SW480 (cell line): ENCODE results near the gene NIPAL1.
A peak's percentile ranks its signal among the peaks of the same experiment; 100 is the strongest.
"Not testable (repeated sequence)": the region's sequence is repeated elsewhere in the genome, so short reads cannot be mapped to it uniquely, and the experiment has no call there.

Experiments
- DNase-seq: peaks from one replicate; pipeline ENCODE4 v3.0.0-alpha.2; 2016; ENCODE audit warnings: low spot score

The NIPAL1 gene

DNA sequence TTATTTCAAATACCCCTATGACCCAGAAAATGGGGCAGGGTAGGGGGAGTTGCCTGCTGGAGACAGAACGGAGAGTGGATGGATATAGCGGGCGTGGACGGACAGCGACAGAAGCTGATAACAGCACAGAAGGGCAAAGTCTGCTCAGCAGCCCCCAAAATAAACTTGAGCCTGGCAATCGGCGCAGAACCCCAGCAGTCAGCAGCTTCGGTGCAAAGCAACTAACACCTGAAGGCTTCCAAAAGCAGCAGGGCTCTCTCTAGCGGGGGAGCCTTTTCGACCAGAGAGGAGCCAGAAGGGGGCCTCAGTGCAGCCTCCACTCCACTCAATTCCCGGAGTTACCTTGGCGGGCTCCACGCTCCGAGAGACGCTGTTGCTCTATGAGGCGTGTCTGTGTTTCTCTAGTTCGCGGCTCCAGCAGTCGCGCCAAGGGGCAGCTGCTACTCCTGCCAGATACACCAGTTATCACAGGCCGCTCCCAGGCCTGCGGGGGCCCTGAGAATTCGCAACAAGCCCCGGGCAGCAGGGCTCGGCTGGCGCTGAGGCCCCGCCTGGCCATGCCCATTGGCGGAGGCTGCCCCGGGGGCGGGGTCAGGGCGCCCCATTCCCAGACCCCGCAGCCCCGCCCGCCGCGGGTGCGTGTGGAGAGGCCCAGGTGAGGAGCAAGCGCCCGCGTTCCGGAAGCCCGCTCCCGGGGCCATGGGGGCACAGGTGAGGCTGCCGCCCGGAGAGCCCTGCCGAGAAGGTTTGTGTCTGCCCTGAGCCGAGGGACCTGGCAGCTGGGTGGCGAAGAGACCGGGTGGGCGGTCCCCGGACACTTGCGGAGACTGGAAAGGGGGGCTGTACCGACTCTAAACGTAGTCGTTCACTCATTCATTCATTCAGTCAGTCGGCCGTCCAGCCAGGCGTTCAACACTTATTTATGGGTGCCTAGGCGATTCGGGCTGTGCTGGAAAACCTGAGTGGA is at the start of gene NIPAL1, which contains the start of gene CNGA1:
Gene NIPAL1, plus strand, starts transcription at position 632 of the 967 bp plus-strand sequence. Its CDS starts 68 bp downstream, at position 700.
Gene CNGA1, minus strand, starts transcription at position 541 of the 967 bp plus-strand sequence. CDS start 63,992 bp downstream, outside the sequence.
- DNase-seq: peak; percentile 75

- DNase-seq: no peak
Observed at GRCh38 chr4:47968847-47969246, 47.7 kb upstream of the NIPAL1 start.

DNA sequence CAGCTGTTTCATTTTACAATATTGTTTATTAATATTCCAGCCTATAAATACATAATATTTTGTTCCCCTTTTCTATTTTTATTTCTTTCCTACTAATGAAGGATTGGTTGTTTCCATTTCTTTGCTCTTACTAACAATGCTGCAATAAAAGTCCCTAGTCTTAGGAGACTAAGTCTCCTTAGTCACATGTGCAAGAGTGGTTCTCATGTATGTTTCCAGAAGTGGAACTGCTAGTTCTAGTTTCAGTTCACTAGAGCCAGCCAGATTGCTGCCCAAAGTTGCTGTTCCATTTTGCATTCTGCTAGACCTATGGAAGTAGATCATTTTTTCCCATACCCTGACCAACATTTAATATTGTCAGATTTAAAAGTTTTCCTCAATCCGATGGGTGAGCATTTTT is 44.4 kb upstream of the NIPAL1 start:
- no peak for DNase-seq

- no peak for DNase-seq
Observed at GRCh38 chr4:47972721-47973120, 43.9 kb upstream of the NIPAL1 start.

DNA sequence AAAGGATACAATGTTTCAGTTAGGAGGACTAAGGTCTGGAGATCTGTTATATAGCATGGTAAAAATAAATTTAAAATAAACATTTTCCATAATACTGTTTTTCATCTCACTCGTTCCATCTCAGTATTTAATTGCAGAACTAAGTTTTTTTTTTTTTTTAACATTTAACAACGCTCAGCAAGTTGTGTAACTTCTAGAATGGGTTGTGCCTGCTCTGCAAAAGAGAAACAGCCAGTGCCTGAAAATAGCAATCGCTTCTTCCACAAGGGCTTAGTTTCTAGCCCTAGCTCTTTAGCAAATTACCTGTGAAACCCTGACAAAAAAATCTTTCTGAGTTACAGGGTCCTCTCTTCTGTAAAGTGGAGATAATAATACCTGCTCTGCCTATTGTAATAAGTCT is 42.0 kb upstream of the NIPAL1 start:
- no peak for DNase-seq

- DNase-seq: no peak
Observed at GRCh38 chr4:47990145-47990544, 26.4 kb upstream of the NIPAL1 start.

DNA sequence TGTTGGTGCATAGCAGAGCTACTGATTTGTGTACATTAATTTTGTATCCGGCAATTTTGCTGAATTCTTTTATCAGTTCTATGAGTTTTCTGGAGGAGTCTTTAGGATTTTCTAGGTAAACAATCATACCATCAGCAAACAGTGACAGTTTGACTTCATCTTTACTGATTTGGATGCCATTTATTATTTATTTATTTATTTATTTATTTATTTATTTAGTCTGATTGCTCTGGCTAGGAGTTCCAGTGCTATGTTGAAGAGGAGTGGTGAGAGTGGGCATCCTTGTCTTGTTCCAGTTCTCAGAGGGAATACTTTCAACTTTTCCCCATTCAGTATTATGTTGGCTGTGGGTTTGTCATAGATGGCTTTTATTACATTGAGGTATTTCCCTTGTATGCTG is 24.1 kb upstream of the NIPAL1 start:
- DNase-seq: not testable (repeated sequence)

DNA sequence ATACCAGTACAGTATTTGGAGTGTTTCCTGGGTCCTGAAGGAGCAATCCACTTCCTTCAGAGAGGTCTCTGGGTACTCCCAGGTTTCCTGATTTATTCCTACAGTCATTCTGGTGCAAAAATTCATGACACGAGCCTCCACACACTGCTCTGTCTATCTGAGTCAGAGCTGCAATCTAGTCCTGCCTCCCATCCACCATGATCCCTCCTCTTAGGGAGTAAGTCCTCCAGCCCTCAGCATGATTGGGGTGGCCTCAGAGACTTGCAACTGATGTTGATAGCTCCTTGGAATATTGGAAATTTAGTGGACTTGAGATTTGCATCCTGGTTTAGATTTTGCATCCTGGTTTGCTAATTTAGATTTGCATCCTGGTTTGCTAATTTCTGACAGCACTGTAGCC is 20.6 kb upstream of the NIPAL1 start:
- DNase-seq: no peak

GRCh38 chr4:48002267-48002666 is 14.3 kb upstream of the NIPAL1 start:
- DNase-seq: no peak

DNA sequence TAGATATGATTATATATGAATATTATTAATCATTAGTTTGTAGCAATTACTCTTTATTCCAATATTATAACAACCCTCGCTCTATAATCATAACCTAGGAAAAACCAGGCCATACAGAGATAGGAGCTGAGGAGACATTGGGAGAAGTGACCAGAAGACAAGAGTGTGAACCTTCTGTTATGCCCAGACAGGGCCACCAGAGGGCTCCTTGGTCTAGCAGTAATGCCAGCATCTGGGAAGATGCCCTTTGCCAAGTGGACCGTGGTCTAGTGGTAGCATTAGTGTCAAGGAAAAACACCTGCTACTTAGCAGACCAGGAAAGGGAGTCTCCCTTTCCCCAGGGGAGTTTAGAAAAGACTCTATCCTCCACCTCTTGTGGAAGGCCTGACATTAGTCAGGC is 13.0 kb upstream of the NIPAL1 start:
- DNase-seq: not testable (repeated sequence)

- DNase-seq: no peak
Observed at GRCh38 chr4:48005781-48006180, 10.8 kb upstream of the NIPAL1 start.

DNA sequence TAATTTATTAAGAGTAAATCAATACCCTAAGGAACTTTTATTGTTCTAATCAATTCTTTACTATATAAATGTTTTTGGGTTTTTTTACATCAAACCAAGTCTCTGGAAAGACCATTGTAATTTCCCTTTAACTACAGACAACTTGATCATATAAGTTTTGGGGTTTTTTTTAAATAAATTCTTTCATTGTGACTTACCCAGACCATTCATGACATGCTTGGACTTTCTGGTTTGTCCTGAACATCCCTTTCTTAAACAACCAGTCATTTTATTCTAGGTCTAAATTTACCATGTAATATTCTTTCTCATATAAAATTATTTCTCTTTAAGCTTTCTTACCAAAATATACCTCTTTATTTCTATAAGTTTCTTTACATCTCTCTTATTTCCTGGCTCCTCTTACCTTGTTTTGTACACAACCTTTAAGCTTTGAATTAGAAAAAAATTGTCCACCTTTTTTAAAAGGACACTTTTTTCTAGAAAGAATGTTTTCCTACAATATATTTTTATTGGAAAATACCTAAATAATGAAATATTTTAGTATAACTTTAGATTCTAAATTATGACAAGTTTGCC is 8.5 kb upstream of the NIPAL1 start:
- no peak for DNase-seq

- not testable (repeated sequence) for DNase-seq
Observed at GRCh38 chr4:48010906-48011305, 5.7 kb upstream of the NIPAL1 start.

GRCh38 chr4:48011722-48012121 is 4.8 kb upstream of the NIPAL1 start:
- no peak for DNase-seq

- no peak for DNase-seq
Observed at GRCh38 chr4:48012824-48013223, 3.7 kb upstream of the NIPAL1 start.

- DNase-seq: no peak
Observed at GRCh38 chr4:48015216-48015615, 1.4 kb upstream of the NIPAL1 start.

DNA sequence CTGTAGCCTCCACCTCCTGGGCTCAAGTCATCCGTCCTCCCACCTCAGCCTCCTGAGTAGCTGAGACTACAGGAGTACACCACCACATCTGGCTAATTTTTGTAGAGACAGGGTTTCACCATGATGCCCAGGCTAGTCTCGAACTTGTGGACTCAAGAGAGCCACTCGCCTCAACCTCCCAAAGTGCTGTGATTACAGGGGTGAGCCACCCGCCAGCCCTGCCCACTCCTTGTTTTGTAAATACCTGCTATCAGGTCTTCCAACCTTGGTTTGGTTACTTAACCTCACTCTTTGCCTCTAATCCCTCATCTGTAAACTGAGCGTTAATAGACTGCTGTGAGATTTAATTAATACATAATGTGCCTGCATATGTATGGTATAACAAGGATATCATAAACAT is 894 bp upstream of the NIPAL1 start:
- no peak for DNase-seq

DNA sequence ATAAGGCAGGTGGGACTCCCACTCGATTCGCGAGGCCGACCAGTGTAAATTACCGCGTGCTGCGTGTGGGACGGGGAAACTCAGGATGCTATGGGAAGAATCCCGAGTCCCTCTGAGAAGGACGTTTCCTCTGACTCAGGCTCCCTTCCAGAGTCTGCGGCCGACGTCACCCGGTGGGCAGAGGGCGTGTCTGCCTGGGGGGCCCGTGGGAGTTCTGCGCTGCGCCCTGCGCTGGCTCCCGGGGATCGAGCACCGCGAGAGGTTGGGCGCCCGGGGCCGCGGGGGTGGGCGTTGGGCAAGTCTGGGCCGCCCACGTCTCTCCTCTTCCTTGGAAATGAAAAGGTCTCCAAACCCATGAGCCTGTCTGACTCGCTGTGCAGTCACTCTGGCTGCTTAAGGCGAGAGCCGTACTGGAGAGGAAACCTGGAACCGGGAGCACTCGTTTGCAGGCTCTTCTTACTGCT is 568 bp downstream of the NIPAL1 start:
- peak; percentile 33 for DNase-seq

- DNase-seq: no peak
Observed at GRCh38 chr4:48018112-48018511, 1.5 kb downstream of the NIPAL1 start.

- no peak for DNase-seq
Observed at GRCh38 chr4:48021100-48021499, 4.5 kb downstream of the NIPAL1 start.

DNA sequence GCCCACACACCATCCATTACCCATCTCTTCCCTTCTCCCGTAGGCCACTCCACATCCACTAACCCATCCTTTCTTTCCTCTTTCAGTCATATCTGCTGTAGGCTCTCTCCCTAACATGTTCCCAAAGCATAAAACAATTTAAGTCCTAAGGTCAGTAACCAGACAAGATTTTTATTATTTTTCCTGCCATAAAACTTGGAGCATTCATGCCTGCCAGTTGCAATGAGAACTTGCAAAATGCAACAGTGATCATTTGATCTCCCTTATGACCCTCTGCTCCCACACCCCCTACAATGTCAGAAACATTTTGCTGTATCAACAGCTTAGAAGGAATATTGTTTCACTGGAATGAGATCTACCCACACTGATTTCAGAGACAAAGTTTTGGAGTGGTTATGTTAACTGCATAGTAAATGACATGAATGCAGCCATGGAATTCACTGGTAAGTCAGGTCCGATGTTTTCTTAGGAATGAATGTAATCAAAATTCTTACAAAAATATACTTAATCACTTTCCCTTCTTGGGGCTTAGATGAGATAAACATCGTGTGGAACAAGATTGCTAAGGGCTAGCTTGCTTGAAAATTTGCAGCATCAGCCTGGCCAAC is 5.7 kb downstream of the NIPAL1 start:
- DNase-seq: no peak

DNA sequence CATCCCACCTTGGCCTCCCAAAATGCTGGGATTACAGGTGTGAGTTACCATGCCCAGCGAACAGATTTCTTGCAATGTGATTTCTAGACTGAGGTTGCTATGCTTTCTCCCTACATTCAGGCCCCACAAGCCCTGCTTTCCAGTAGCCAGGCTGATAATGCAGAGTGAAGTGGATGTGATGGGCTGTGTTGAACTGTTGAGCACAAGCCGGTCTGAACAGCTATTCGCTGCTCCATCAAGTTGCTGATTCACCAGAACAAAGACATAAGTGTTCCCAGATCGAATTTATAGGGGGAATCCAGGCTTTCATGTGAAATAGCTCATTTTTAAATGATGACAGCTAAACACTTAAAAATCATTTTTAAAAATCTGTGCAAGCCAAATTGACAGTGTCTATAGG is 8.0 kb downstream of the NIPAL1 start:
- DNase-seq: no peak

GRCh38 chr4:48025005-48025404 is 8.4 kb downstream of the NIPAL1 start:
- no peak for DNase-seq
